Left lung (tissue), 10 donors: ENCODE results near the gene CFL1. TPM values are rescaled to one million over a fixed set of nuclear protein-coding genes. Genes with fewer than 3 reads are reported as not detected.
A peak's percentile ranks its signal among the peaks of the same experiment; 100 is the strongest.

Experiments
- ATAC-seq: fragments of 200-7000 bp; cut with Tn5 transposase; one replicate; pipeline ENCODE4 v1.9.1; 2020; ENCODE audit warnings: moderate library complexity
- DNase-seq, 4 donors: peaks; one replicate each; pipeline ENCODE4 v3.0.0-alpha.2; 2013 to 2020
- H3K27ac ChIP-seq, 2 donors: fragments of 200-600 bp; sonication (generic) in 1 of 2; one replicate each; pipeline versions ENCODE4 v1.5.0 to v1.8.0; 2020 to 2021
- H3K27me3 ChIP-seq, 2 donors: fragments of 200-600 bp; sonication (generic) in 1 of 2; one replicate each; pipeline versions ENCODE4 v1.5.0 to v1.8.0; 2020 to 2021
- H3K36me3 ChIP-seq, 2 donors: fragments of 200-600 bp; sonication (generic) in 1 of 2; one replicate each; pipeline versions ENCODE4 v1.5.0 to v1.8.0; 2020 to 2021
- H3K4me1 ChIP-seq, 2 donors: fragments of 200-600 bp; one replicate each; pipeline ENCODE4 v1.8.0; 2021
- H3K4me3 ChIP-seq, 2 donors: fragments of 200-600 bp; sonication (generic) in 1 of 2; one replicate each; pipeline versions ENCODE4 v1.5.0 to v1.8.0; 2020 to 2021; ENCODE audit warnings: mild to moderate bottlenecking in 1 of 2
- H3K9me3 ChIP-seq, 2 donors: fragments of 200-600 bp; sonication (generic) in 1 of 2; one replicate each; pipeline versions ENCODE4 v1.5.0 to v1.8.0; 2020 to 2021
- CTCF ChIP-seq, 2 donors: fragments of 200-600 bp; sonication (generic) in 1 of 2; IDR thresholded peaks; one replicate each; pipeline versions ENCODE4 v1.5.0 to v1.8.0; 2021; ENCODE audit warnings: antibody characterized with exemption in 2 of 2
- intact Hi-C, 2 donors: fragments of 100-400 bp; cut with DNase I; formaldehyde crosslinking; loops; one replicate each; pipeline versions ENCODE4 v1.11.2 to v1.14.2; 2022
- polyA plus RNA-seq, 6 donors: library from polyadenylated mRNA; unstranded; fragments of 120-200 nt; gene quantifications; one replicate each; pipeline ENCODE4 v1.2.1, GENCODE V29; 2013; ENCODE audit not compliant: insufficient read length in 6 of 6
- total RNA-seq, 2 donors: library from RNA; stranded (reverse); fragmentation: NEBNext Ultra II Directional; extraction: Animal tissue kit (Norgen Biotek cat#: 25700); gene quantifications; one replicate each; pipeline ENCODE4 v1.2.1, GENCODE V29; 2021
- donor health status: DM: no; HTN: yes; CAD: no.
- donor health status: DM: no; HTN: no; CAD: no.

CFL1 gene
- total and polyA plus RNA-seq, 8 donors = 599 to 1,162 (median 777) TPM

- no peak overlapping the region for H3K4me3 ChIP-seq
- peaks cover 5 to 54% of the 10 kb centered on the region in 2 donors for H3K4me1 ChIP-seq
- peaks cover 0 to 70% of the 10 kb centered on the region in 2 donors for H3K36me3 ChIP-seq
- no peak for ATAC-seq
- no peak overlapping the region for H3K27ac ChIP-seq
- H3K9me3 ChIP-seq = no peaks in the 10 kb centered on the region
- peak in 1 of 4 donors; percentile 68 for DNase-seq
- intact Hi-C loops = no loop called here
- TF ChIP-seq CTCF (IDR thresholded peaks at IDR 0.05) = no peak
- H3K27me3 ChIP-seq = no peaks in the 10 kb centered on the region
Observed at GRCh38 chr11:65866509-65867283, 8.7 kb upstream of the CFL1 start.

DNA sequence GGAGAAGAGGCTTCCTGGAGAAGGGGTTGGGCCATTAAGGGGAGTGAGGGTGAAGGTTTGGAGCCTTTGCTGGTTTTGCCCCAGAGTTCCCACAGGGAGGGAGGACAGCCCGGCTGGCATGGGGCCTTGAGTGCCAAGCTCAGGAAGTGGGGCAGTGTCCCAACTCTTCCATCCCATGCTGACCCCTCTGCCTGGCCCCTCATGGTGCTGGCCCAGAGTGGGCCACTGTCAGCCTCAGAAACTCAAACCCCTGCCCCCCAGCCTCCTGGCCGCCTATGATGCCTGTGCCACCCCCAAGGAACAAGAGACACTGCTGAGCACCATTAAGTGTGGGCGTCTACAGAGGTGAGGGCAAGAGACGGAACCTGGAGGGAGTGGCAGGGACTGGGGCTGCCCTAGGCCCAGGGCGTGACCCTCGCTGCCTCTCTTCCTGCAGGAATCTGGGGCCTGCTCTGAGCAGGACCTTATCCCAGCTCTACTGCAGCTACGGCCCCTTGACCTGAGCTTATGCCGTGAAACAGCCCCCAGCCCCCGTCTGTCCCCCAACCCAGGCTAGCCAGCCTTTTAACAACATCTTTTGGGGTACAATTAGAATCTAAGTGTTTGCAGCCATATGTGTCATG, 7.7 kb upstream of the CFL1 start:
- no peak overlapping the region for H3K27ac ChIP-seq
- H3K27me3 ChIP-seq = no peaks in the 10 kb centered on the region
- no peak overlapping the region for H3K4me3 ChIP-seq
- DNase-seq (peak in 1 of 4 donors; percentile 62), ATAC-seq (no peak)
- TF ChIP-seq CTCF (IDR thresholded peaks at IDR 0.05) = no peak
- intact Hi-C loops = no loop called here
- no peaks in the 10 kb centered on the region for H3K9me3 ChIP-seq
- peaks cover 10 to 52% of the 10 kb centered on the region in 2 donors for H3K4me1 ChIP-seq
- H3K36me3 ChIP-seq = peaks cover 0 to 71% of the 10 kb centered on the region in 2 donors

DNA sequence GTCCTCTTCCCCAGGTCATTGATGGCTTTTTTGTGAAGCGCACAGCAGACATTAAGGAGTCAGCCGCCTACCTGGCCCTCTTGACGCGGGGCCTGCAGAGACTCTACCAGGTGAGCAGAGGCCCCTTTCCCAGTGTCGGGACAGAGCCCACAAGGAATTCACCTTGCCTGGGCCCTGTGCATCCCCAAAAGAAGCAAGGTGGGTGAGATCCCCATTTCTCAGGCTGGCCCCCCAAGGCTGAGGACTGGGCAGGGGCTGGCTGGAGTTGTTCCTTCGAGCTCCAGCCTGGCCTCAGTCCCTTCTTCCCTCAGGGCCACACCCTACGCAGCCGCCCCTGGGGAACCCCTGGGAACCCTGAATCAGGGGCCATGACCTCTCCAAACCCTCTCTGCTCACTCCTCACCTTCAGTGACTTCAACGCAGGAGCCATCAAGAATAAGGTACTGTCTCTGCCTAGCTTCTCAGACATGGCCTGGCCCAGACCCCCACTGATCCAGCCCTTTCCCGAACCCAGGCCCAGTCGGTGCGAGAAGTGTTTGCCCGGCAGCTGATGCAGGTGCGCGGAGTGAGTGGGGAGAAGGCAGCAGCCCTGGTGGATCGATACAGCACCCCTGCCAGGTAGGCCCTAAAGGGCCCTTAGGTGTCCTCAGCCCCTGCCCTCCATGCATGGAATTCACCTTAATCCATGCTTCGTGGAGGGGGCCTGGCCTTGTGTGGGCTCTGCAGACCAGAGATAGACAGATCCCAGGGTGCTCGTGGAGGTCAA, 6.9 kb upstream of the CFL1 start:
- no peak overlapping the region for H3K4me3 ChIP-seq
- H3K27ac ChIP-seq = no peak overlapping the region
- intact Hi-C loops = no loop called here
- ATAC-seq (no peak), DNase-seq (peak in 1 of 4 donors; percentile 49)
- peaks cover 0 to 71% of the 10 kb centered on the region in 2 donors for H3K36me3 ChIP-seq
- H3K4me1 ChIP-seq = peaks cover 10 to 51% of the 10 kb centered on the region in 2 donors
- H3K9me3 ChIP-seq = no peaks in the 10 kb centered on the region
- H3K27me3 ChIP-seq = no peaks in the 10 kb centered on the region
- no peak for TF ChIP-seq CTCF (IDR thresholded peaks at IDR 0.05)

- ATAC-seq = no peak
- peaks cover 10 to 53% of the 10 kb centered on the region in 2 donors for H3K4me1 ChIP-seq
- H3K4me3 ChIP-seq = no peak overlapping the region
- no peak overlapping the region for H3K27ac ChIP-seq
- H3K27me3 ChIP-seq = no peaks in the 10 kb centered on the region
- intact Hi-C loops = no loop called here
- peaks cover 0 to 71% of the 10 kb centered on the region in 2 donors for H3K36me3 ChIP-seq
- peak in 1 of 4 donors; percentile 37 for DNase-seq
- no peak for TF ChIP-seq CTCF (IDR thresholded peaks at IDR 0.05)
- no peaks in the 10 kb centered on the region for H3K9me3 ChIP-seq
Observed at GRCh38 chr11:65863889-65864705, 6.1 kb upstream of the CFL1 start.
